ENCODE data around the gene HOXC6.

The HOXC6 gene

DNA sequence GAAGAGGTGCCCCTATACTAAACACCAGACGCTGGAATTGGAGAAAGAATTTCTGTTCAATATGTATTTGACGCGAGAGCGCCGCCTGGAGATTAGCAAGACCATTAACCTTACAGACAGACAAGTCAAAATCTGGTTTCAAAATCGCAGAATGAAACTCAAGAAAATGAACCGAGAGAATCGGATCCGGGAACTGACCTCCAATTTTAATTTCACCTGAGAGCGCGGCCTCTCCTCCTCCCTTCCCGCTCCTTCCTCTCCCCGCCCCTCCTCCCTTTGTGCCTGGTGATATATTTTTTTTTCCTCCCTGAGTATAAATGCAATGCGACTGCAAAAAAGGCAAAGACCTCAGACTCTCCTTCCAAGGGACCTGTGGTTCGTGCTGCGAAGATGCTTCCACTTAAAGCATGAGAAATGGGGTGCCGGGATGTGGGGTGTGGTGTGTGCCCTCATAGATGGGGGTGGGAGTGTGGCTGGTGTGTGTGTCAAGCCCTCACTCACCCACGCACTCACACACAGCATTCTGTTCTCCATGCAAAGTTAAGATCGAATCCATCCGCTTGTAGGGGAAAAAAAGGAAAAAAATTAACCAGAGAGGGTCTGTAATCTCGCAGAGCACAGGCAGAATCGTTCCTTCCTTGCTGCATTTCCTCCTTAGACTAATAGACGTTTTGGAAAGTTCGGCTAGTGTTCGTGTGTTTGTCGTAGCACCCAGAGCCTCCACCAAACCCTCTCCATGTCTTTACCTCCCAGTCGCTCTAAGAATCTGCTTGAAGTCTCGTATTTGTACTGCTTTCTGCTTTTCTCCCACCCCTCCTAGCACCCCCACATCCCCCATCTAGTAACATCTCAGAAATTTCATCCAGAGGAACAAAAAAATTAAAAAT lies 38.8 kb upstream of the HOXC6 start (continued):
- TF ChIP-seq, protein P1, sequence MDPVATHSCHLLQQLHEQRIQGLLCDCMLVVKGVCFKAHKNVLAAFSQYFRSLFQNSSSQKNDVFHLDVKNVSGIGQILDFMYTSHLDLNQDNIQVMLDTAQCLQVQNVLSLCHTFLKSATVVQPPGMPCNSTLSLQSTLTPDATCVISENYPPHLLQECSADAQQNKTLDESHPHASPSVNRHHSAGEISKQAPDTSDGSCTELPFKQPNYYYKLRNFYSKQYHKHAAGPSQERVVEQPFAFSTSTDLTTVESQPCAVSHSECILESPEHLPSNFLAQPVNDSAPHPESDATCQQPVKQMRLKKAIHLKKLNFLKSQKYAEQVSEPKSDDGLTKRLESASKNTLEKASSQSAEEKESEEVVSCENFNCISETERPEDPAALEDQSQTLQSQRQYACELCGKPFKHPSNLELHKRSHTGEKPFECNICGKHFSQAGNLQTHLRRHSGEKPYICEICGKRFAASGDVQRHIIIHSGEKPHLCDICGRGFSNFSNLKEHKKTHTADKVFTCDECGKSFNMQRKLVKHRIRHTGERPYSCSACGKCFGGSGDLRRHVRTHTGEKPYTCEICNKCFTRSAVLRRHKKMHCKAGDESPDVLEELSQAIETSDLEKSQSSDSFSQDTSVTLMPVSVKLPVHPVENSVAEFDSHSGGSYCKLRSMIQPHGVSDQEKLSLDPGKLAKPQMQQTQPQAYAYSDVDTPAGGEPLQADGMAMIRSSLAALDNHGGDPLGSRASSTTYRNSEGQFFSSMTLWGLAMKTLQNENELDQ (tag by site-specific recombination; IDR thresholded peaks at IDR 0.05; ENCODE audit: low read depth), result no peak
- no peak for TF ChIP-seq YY1 (tag by site-specific recombination; IDR thresholded peaks at IDR 0.05)
- no peak for TF ChIP-seq BCL11A (tag by site-specific recombination; IDR thresholded peaks at IDR 0.05; ENCODE audit: low read depth)
- TF ChIP-seq ZNF530 (tag by site-specific recombination; IDR thresholded peaks at IDR 0.05; ENCODE audit: low read depth), result no peak
- TF ChIP-seq ZNF449 (tag by site-specific recombination; IDR thresholded peaks at IDR 0.05), result no peak
- no peak for TF ChIP-seq ZNF792 (tag by site-specific recombination; IDR thresholded peaks at IDR 0.05)
- peak; percentile 49; the same call in 1 of the 2 replicates for TF ChIP-seq PRDM1 (tag by site-specific recombination; IDR thresholded peaks at IDR 0.05)
- peak; percentile 60; the same call in 1 of the 2 replicates for TF ChIP-seq ZNF366 (tag by site-specific recombination; conservative IDR thresholded peaks at IDR 0.05)
- TF ChIP-seq ZSCAN16 (tag by site-specific recombination; IDR thresholded peaks at IDR 0.05), result no peak
- no peak for TF ChIP-seq GFI1B (tag by site-specific recombination; IDR thresholded peaks at IDR 0.05)
- no peak for TF ChIP-seq GLI2 (tag by site-specific recombination; IDR thresholded peaks at IDR 0.05; ENCODE audit: borderline replicate concordance, low read depth)
- TF ChIP-seq ZNF184 (tag by site-specific recombination; IDR thresholded peaks at IDR 0.05), result no peak
- TF ChIP-seq ZBTB26 (tag by site-specific recombination; optimal IDR thresholded peaks at IDR 0.05), result no peak
- TF ChIP-seq, protein P2, sequence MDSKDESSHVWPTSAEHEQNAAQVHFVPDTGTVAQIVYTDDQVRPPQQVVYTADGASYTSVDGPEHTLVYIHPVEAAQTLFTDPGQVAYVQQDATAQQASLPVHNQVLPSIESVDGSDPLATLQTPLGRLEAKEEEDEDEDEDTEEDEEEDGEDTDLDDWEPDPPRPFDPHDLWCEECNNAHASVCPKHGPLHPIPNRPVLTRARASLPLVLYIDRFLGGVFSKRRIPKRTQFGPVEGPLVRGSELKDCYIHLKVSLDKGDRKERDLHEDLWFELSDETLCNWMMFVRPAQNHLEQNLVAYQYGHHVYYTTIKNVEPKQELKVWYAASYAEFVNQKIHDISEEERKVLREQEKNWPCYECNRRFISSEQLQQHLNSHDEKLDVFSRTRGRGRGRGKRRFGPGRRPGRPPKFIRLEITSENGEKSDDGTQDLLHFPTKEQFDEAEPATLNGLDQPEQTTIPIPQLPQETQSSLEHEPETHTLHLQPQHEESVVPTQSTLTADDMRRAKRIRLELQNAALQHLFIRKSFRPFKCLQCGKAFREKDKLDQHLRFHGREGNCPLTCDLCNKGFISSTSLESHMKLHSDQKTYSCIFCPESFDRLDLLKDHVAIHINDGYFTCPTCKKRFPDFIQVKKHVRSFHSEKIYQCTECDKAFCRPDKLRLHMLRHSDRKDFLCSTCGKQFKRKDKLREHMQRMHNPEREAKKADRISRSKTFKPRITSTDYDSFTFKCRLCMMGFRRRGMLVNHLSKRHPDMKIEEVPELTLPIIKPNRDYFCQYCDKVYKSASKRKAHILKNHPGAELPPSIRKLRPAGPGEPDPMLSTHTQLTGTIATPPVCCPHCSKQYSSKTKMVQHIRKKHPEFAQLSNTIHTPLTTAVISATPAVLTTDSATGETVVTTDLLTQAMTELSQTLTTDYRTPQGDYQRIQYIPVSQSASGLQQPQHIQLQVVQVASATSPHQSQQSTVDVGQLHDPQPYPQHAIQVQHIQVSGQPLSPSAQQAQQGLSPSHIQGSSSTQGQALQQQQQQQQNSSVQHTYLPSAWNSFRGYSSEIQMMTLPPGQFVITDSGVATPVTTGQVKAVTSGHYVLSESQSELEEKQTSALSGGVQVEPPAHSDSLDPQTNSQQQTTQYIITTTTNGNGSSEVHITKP (tag by site-specific recombination; IDR thresholded peaks at IDR 0.05), result 0 out of 2 replicates have a peak, but pooled peaks have one; percentile 42
- TF ChIP-seq ZNF701 (tag by site-specific recombination; IDR thresholded peaks at IDR 0.05), result no peak
- TF ChIP-seq BCL11B (tag by site-specific recombination; IDR thresholded peaks at IDR 0.05; ENCODE audit: low read depth), result no peak
- TF ChIP-seq ZNF266 (tag by site-specific recombination; IDR thresholded peaks at IDR 0.05; ENCODE audit: low read depth), result no peak
- TF ChIP-seq ZNF391 (tag by site-specific recombination; IDR thresholded peaks at IDR 0.05; ENCODE audit: borderline replicate concordance, low read depth), result no peak
- peak; percentile 35 for TF ChIP-seq ZNF654 (tag by site-specific recombination; IDR thresholded peaks at IDR 0.05; ENCODE audit: low read depth)
- peak; percentile 66; the same call in 1 of the 2 replicates for TF ChIP-seq CTCF (tag by site-specific recombination; IDR thresholded peaks at IDR 0.05)
- no peak for TF ChIP-seq MEIS1 (CRISPR knock-in tag; IDR thresholded peaks at IDR 0.05; ENCODE audit: borderline replicate concordance)
- TF ChIP-seq PRDM4 (tag by site-specific recombination; IDR thresholded peaks at IDR 0.05), result no peak; the same call in 1 of the 2 replicates
- TF ChIP-seq SETDB1 (IDR thresholded peaks at IDR 0.05; ENCODE audit: insufficient read length, low read length), result no peak
- TF ChIP-seq ZNF626 (tag by site-specific recombination; IDR thresholded peaks at IDR 0.05), result no peak
